HCT116 (cell line): ENCODE results near the gene CTTN. TPM values are rescaled to one million over a fixed set of nuclear protein-coding genes. Genes with fewer than 3 reads are reported as not detected.

Experiments
- ATAC-seq: fragments of 200-7000 bp; cut with Tn5 transposase; 2 replicates; pipeline ENCODE4 v1.9.1; 2020; ENCODE audit warnings: mild to moderate bottlenecking, moderate library complexity
- BruUV-seq: library from RNA; stranded (reverse); fragments of 400-500 nt; replicated peaks from 2 replicates; lab custom pipeline; 2021; lab: Mats Ljungman, UMichigan
- CTCF ChIA-PET: fragments of 300-600 bp; sonication (Branson Sonifier 250); formaldehyde crosslinking; loops from one replicate; lab custom pipeline; 2021; ENCODE audit warnings: antibody characterized with exemption; lab: Charles Lee
- POLR2A ChIA-PET: fragments of 300-600, 350-600 bp; sonication (Branson Sonifier 250); formaldehyde crosslinking; loops from one replicate; lab custom pipeline; 2021; ENCODE audit warnings: antibody characterized with exemption; lab: Charles Lee
- RAD21 ChIA-PET, 2 experiments: fragments of 300-600 bp; sonication (Branson Sonifier 250); formaldehyde crosslinking; loops; one replicate each; lab custom pipeline; 2023; ENCODE audit warnings: low total read pairs in 2 of 2; ENCODE audit not compliant: uncharacterized antibody in 2 of 2, unreplicated experiment in 2 of 2, low non-redundant PET in 1 of 2; lab: Charles Lee
- DNase-seq: peaks from one replicate; pipeline ENCODE4 v3.0.0-alpha.2; 2010; ENCODE audit warnings: low read depth, low spot score
- H2AFZ ChIP-seq: fragments of 200-600 bp; shearing (Covaris generic), sonication (generic); 2 replicates; pipeline ENCODE4 v1.6.1; 2017; ENCODE audit warnings: low read depth, mixed run types, mixed read lengths, antibody characterized with exemption, low read length; ENCODE audit not compliant: poor library complexity, severe bottlenecking
- H3K27ac ChIP-seq: 2 replicates; pipeline ENCODE4 v1.5.1; 2012; ENCODE audit warnings: low read depth, low read length
- H3K27me3 ChIP-seq: fragments of 200-600 bp; sonication (generic); 2 replicates; pipeline ENCODE4 v1.6.1; 2016; ENCODE audit warnings: mixed run types, low read length, mixed read lengths; ENCODE audit not compliant: insufficient read depth
- H3K36me3 ChIP-seq, 2 experiments: fragments of 200-500 bp in 1 of 2; fragments of 200-600 bp in 1 of 2; sonication (Bioruptor generic) in 1 of 2; sonication (generic) in 1 of 2; 2 replicates each; pipeline versions ENCODE4 v1.5.1 to v1.6.1; 2014 to 2016; ENCODE audit warnings: low read length in 2 of 2, inconsistent platforms in 1 of 2, mixed read lengths in 1 of 2, mixed run types in 1 of 2; ENCODE audit not compliant: insufficient read depth in 2 of 2, control insufficient read depth in 1 of 2
- H3K4me1 ChIP-seq, 2 experiments: fragments of 200-600 bp in 1 of 2; sonication (generic) in 1 of 2; 2 replicates each; pipeline versions ENCODE4 v1.5.1 to v1.6.1; 2012 to 2017; ENCODE audit warnings: low read length in 2 of 2, inconsistent platforms in 1 of 2, mild to moderate bottlenecking in 1 of 2, mixed read lengths in 1 of 2, mixed run types in 1 of 2, moderate library complexity in 1 of 2; ENCODE audit not compliant: insufficient read depth in 2 of 2, control insufficient read depth in 1 of 2
- H3K4me2 ChIP-seq: fragments of 200-600 bp; sonication (generic); 2 replicates; pipeline ENCODE4 v1.6.1; 2017; ENCODE audit warnings: mixed run types, low read length, mixed read lengths
- H3K4me3 ChIP-seq, 2 experiments: fragments of 200-600 bp in 1 of 2; sonication (generic) in 1 of 2; replicated peaks in 1 of 2; 2 replicates each; pipeline ENCODE4 v1.5.1; 2011 to 2016; ENCODE audit warnings: low read length in 2 of 2, control low read depth in 1 of 2, low read depth in 1 of 2, mild to moderate bottlenecking in 1 of 2, mixed read lengths in 1 of 2, mixed run types in 1 of 2
- H3K79me2 ChIP-seq: fragments of 200-600 bp; sonication (generic); 2 replicates; pipeline ENCODE4 v1.6.1; 2017; ENCODE audit warnings: mild to moderate bottlenecking, mixed run types, low read length, moderate library complexity, mixed read lengths; ENCODE audit not compliant: insufficient read depth
- H3K9ac ChIP-seq: fragments of 200-600 bp; sonication (generic); 2 replicates; pipeline ENCODE4 v1.6.1; 2016; ENCODE audit warnings: low read length, mixed read lengths
- H3K9me2 ChIP-seq: fragments of 200-600 bp; sonication (generic), shearing (Covaris generic); 2 replicates; pipeline ENCODE4 v1.6.1; 2017; ENCODE audit warnings: mixed run types, mild to moderate bottlenecking, moderate library complexity; ENCODE audit not compliant: insufficient read depth
- H3K9me3 ChIP-seq, 2 experiments: fragments of 200-500 bp in 1 of 2; fragments of 200-600 bp in 1 of 2; sonication (Bioruptor generic) in 1 of 2; sonication (generic) in 1 of 2; 2 replicates each; pipeline ENCODE4 v1.6.1; 2014 to 2017; ENCODE audit warnings: low read length in 2 of 2, mixed read lengths in 2 of 2, inconsistent platforms in 1 of 2, low read depth in 1 of 2, mild to moderate bottlenecking in 1 of 2, mixed run types in 1 of 2, moderate library complexity in 1 of 2; ENCODE audit not compliant: control insufficient read depth in 1 of 2, insufficient read depth in 1 of 2
- H4K20me1 ChIP-seq: fragments of 200-600 bp; sonication (generic), shearing (Covaris generic); 2 replicates; pipeline ENCODE4 v1.6.1; 2017; ENCODE audit warnings: mixed run types, mild to moderate bottlenecking, moderate library complexity; ENCODE audit not compliant: insufficient read depth
- ATF3 ChIP-seq: IDR thresholded peaks from 2 replicates; pipeline ENCODE4 v1.6.1; 2012
- CEBPB ChIP-seq: IDR thresholded peaks from 2 replicates; pipeline ENCODE4 v1.6.1; 2012; ENCODE audit warnings: low read depth
- EGR1 ChIP-seq: IDR thresholded peaks from 2 replicates; pipeline ENCODE4 v1.6.1; 2012; ENCODE audit warnings: low read depth
- ELF1 ChIP-seq: IDR thresholded peaks from 2 replicates; pipeline ENCODE4 v1.6.1; 2012; ENCODE audit warnings: low read depth, borderline replicate concordance
- EZH2 ChIP-seq: fragments of 200-600 bp; sonication (generic); IDR thresholded peaks from 2 replicates; pipeline ENCODE4 v1.6.1; 2017; ENCODE audit warnings: antibody characterized with exemption, mixed run types
- FOSL1 ChIP-seq: IDR thresholded peaks from 2 replicates; pipeline ENCODE4 v1.6.1; 2012; ENCODE audit warnings: low read depth
- JUND ChIP-seq: IDR thresholded peaks from 2 replicates; pipeline ENCODE4 v1.6.1; 2012
- POLR2A ChIP-seq: IDR thresholded peaks from 2 replicates; pipeline ENCODE4 v1.7.0; 2011; ENCODE audit warnings: borderline replicate concordance; ENCODE audit not compliant: insufficient read depth, insufficient read length; ENCODE audit errors: extremely low read depth
- POLR2AphosphoS5 ChIP-seq: IDR thresholded peaks from 2 replicates; pipeline ENCODE4 v1.6.1; 2011; ENCODE audit warnings: mild to moderate bottlenecking, low read depth, low read length, moderate library complexity
- RAD21 ChIP-seq: IDR thresholded peaks from 2 replicates; pipeline ENCODE4 v1.6.1; 2012; ENCODE audit warnings: low read depth, mild to moderate bottlenecking
- REST ChIP-seq: IDR thresholded peaks from 2 replicates; pipeline ENCODE4 v1.6.1; 2012; ENCODE audit warnings: low read depth
- TCF7L2 ChIP-seq: IDR thresholded peaks from 2 replicates; pipeline ENCODE4 v1.7.0; 2011; ENCODE audit warnings: borderline replicate concordance, inconsistent platforms; ENCODE audit not compliant: insufficient read depth, insufficient read length; ENCODE audit errors: extremely low read depth
- YY1 ChIP-seq: IDR thresholded peaks from 2 replicates; pipeline ENCODE4 v1.6.1; 2011; ENCODE audit warnings: low read length, low read depth, moderate library complexity, mild to moderate bottlenecking; ENCODE audit not compliant: insufficient replicate concordance; ENCODE audit errors: extremely low read depth
- ZFX ChIP-seq: fragments of 450-650 bp; IDR thresholded peaks from 2 replicates; pipeline ENCODE4 v1.6.1; 2017
- ZNF274 ChIP-seq: fragments of 200-500 bp; sonication (Bioruptor generic); IDR thresholded peaks from 2 replicates; pipeline ENCODE4 v1.6.1; 2014; ENCODE audit warnings: mild to moderate bottlenecking, low read depth, low read length, inconsistent platforms
- intact Hi-C: fragments of 100-400 bp; cut with micrococcal nuclease; formaldehyde crosslinking; loops from 2 replicates; pipeline ENCODE4 v1.10.0; 2022
- total RNA-seq: library from RNA; stranded (reverse); gene quantifications from one replicate; pipeline ENCODE4 v1.2.1, GENCODE V29; 2021; ENCODE audit not compliant: unreplicated experiment

Gene CTTN
- total RNA-seq, 1 experiment from 2014 or later = 249 TPM

- no peak overlapping the region for H3K4me2 ChIP-seq
- ATAC-seq (no peak), DNase-seq (no peak)
- no peaks in the 10 kb centered on the region for H4K20me1 ChIP-seq
- no peaks in the 10 kb centered on the region for H3K9me3 ChIP-seq
- no peak overlapping the region for H2AFZ ChIP-seq
- intact Hi-C loops = loop anchor here (2.0 kb wide), 1 partner anchor 346 kb away; no protein-coding TSS in a partner anchor
- H3K9me2 ChIP-seq = no peaks in the 10 kb centered on the region
- no peaks in the 10 kb centered on the region for H3K36me3 ChIP-seq
- RAD21 ChIA-PET = interaction anchor here (0.6 to 1.3 kb wide), 2 partner anchors 316 to 347 kb away, joined by 3 to 10 read pairs; no protein-coding TSS in a partner anchor
- no peaks in the 10 kb centered on the region for H3K4me1 ChIP-seq
- CTCF ChIA-PET = interaction anchor here (0.8 to 5.5 kb wide), 4 partner anchors 13 to 608 kb away, joined by 3 to 21 read pairs (median 8); no protein-coding TSS in a partner anchor
- H3K4me3 ChIP-seq = no peak overlapping the region
- no peak overlapping the region for H3K27ac ChIP-seq
- TF ChIP-seq JUND = no peak
- no peak for TF ChIP-seq TCF7L2
- TF ChIP-seq RAD21 = no peak
- no peak for TF ChIP-seq EZH2
- TF ChIP-seq POLR2A = no peak
- no peak for TF ChIP-seq ATF3
- no peak for TF ChIP-seq FOSL1
- no TSS peak for BruUV-seq
- H3K79me2 ChIP-seq = no peaks in the 10 kb centered on the region
- no peaks in the 10 kb centered on the region for H3K27me3 ChIP-seq
- POLR2A ChIA-PET = interaction anchor here (0.7 kb wide), 1 partner anchor 1095 kb away, joined by 3 read pairs; no protein-coding TSS in a partner anchor
- no peak overlapping the region for H3K9ac ChIP-seq
These were observed 70.2 kb downstream of the CTTN start for GRCh38 chr11:70468256-70469195.

GRCh38 chr11:70470127-70470526, 71.8 kb downstream of the CTTN start:
- Histone ChIP-seq H3K4me3 (no peak overlapping the region), H2AFZ (no peak overlapping the region), H3K27me3 (no peaks in the 10 kb centered on the region), H3K36me3 (no peaks in the 10 kb centered on the region), H3K27ac (no peak overlapping the region), H4K20me1 (no peaks in the 10 kb centered on the region), H3K9me2 (no peaks in the 10 kb centered on the region), H3K4me1 (no peaks in the 10 kb centered on the region), H3K9me3 (no peaks in the 10 kb centered on the region), H3K79me2 (no peaks in the 10 kb centered on the region), H3K4me2 (no peak overlapping the region), H3K9ac (no peak overlapping the region)
- CTCF ChIA-PET = interaction anchor here (5.5 kb wide), 1 partner anchor 12 kb away, joined by 21 read pairs; no protein-coding TSS in a partner anchor
- POLR2A ChIA-PET = no interaction called here
- no peak for DNase-seq
- intact Hi-C loops = no loop called here
- no TSS peak for BruUV-seq
- RAD21 ChIA-PET = no interaction called here
- ATAC-seq = no peak
- TF ChIP-seq CEBPB (no peak), POLR2A (no peak), FOSL1 (no peak), ELF1 (no peak), ZNF274 (no peak), JUND (no peak), REST (no peak), YY1 (no peak), ZFX (no peak), POLR2AphosphoS5 (no peak), EGR1 (no peak), RAD21 (no peak), EZH2 (no peak), TCF7L2 (no peak)
